Testis (tissue), 2 donors: ENCODE data around the gene CDCA5.

Source experiments
- CTCF ChIP-seq, 3 experiments: fragments of 450-650 bp in 2 of 3; fragments of 200-600 bp in 1 of 3; sonication (generic) in 1 of 3; IDR thresholded peaks; one replicate each; pipeline ENCODE4 v1.5.1; 2016 to 2019; ENCODE audit warnings: antibody characterized with exemption in 3 of 3, mild to moderate bottlenecking in 2 of 3, moderate library complexity in 1 of 3
- POLR2A ChIP-seq: fragments of 450-650 bp; IDR thresholded peaks from one replicate; pipeline ENCODE4 v1.6.1; 2017; ENCODE audit warnings: antibody characterized with exemption, mild to moderate bottlenecking, moderate library complexity

- peak in 1 of 3 experiments; percentile 47 for TF ChIP-seq CTCF (IDR thresholded peaks at IDR 0.05)
- no peak for TF ChIP-seq POLR2A
These were observed 34.4 kb upstream of the CDCA5 start for GRCh38 chr11:65118097-65118837.
